GM12875 (cell line): Measurements from ENCODE around the gene ZNF710.

Experiments
- H3K4me3 ChIP-seq: one replicate; pipeline ENCODE4 v1.5.1; 2011; ENCODE audit warnings: low read depth, low read length, control low read depth
- CTCF ChIP-seq: IDR thresholded peaks from 2 replicates; pipeline ENCODE4 v1.5.1; 2011; ENCODE audit warnings: low read depth, mild to moderate bottlenecking, control low read depth, inconsistent platforms, low read length, moderate library complexity, borderline replicate concordance; ENCODE audit not compliant: insufficient read depth

Gene ZNF710

GRCh38 chr15:90074023-90074422 is 72.9 kb downstream of the ZNF710 start:
- TF ChIP-seq CTCF, result no peak
- H3K4me3 ChIP-seq, result no peak overlapping the region

- no peak for TF ChIP-seq CTCF
- no peak overlapping the region for H3K4me3 ChIP-seq
Measured at GRCh38 chr15:90074916-90075315, 73.8 kb downstream of the ZNF710 start.

- TF ChIP-seq CTCF, result no peak
- no peak overlapping the region for H3K4me3 ChIP-seq
Measured at GRCh38 chr15:90075420-90076289, 74.5 kb downstream of the ZNF710 start.

GRCh38 chr15:90076716-90077115 is 75.6 kb downstream of the ZNF710 start:
- no peak overlapping the region for H3K4me3 ChIP-seq
- no peak for TF ChIP-seq CTCF

GRCh38 chr15:90078965-90079364 is 77.8 kb downstream of the ZNF710 start:
- TF ChIP-seq CTCF, result no peak

GRCh38 chr15:90079619-90080457 is 78.7 kb downstream of the ZNF710 start:
- TF ChIP-seq CTCF, result no peak
- no peak overlapping the region for H3K4me3 ChIP-seq

More at GRCh38 chr15:90078965-90079364, 77.8 kb downstream of the ZNF710 start:
- H3K4me3 ChIP-seq, result no peak overlapping the region

- TF ChIP-seq CTCF, result no peak
- no peak overlapping the region for H3K4me3 ChIP-seq
Measured at GRCh38 chr15:90080458-90080755, 79.3 kb downstream of the ZNF710 start.
